Astrocyte of the hippocampus (primary cell): Measurements from ENCODE around the gene TRMT10B.
"Not testable (repeated sequence)": the region's sequence is repeated elsewhere in the genome, so short reads cannot be mapped to it uniquely, and the experiment has no call there.

ENCODE experiments used
- DNase-seq: peaks from one replicate; pipeline ENCODE4 v3.0.0; 2011; ENCODE audit warnings: low read depth, low spot score

Gene TRMT10B

DNA sequence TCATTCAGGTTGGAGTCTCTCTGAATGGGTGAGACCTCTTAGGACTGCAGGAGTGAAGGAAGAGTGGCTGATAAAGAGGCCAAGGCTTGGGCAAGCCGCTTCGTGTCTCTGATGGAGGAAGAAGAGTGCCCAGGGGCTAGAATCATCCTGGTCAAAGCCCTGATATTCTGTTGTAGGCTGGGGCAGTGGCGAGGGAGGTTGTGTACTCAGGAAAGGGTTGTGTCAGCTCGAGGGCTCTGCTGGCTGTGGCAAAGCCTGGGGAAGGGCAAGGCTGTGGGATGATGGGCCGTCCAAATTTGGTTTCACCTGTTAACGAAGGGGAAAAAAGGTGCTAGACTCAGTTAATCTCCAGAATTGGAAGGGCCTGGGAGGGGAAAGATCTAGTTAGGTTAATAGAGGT lies 2.4 kb upstream of the TRMT10B start:
- no peak for DNase-seq

DNA sequence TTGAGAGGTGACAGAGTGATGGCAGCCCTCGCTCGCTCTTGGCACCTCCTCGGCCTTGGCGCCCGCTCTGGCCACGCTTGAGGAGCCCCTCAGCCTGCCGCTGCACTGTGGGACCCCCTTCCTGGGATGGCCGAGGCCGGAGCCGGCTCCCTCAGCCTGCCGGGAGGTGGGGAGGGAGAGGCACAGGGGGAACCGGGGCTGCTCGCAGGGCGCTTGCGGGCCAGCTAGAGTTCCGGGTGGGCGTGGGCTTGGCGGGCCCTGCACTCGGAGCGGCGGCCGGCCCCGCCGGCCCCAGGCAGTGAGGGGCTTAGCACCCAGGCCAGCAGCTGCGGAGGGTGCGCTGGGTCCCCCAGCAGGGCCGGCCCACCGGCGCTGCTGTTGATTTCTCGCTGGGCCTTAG lies 1.9 kb upstream of the TRMT10B start:
- not testable (repeated sequence) for DNase-seq

DNA sequence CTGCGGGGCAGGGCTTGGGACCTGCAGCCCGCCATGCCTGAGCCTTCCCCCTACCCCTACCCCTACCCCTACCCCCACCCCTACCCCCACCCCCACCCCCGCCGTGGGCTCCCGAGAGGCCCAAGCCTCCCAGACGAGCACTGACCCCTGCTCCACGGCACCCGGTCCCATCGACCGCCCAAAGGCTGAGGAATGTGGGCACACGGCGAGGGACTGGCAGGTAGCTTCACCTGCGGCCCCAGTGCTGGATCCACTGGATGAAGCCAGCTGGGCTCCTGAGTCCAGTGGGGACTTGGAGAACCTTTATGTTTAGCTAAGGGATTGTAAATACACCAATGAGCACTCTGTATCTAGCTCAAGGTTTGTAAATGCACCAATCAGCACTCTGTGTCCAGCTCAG lies 1.5 kb upstream of the TRMT10B start:
- not testable (repeated sequence) for DNase-seq

DNA sequence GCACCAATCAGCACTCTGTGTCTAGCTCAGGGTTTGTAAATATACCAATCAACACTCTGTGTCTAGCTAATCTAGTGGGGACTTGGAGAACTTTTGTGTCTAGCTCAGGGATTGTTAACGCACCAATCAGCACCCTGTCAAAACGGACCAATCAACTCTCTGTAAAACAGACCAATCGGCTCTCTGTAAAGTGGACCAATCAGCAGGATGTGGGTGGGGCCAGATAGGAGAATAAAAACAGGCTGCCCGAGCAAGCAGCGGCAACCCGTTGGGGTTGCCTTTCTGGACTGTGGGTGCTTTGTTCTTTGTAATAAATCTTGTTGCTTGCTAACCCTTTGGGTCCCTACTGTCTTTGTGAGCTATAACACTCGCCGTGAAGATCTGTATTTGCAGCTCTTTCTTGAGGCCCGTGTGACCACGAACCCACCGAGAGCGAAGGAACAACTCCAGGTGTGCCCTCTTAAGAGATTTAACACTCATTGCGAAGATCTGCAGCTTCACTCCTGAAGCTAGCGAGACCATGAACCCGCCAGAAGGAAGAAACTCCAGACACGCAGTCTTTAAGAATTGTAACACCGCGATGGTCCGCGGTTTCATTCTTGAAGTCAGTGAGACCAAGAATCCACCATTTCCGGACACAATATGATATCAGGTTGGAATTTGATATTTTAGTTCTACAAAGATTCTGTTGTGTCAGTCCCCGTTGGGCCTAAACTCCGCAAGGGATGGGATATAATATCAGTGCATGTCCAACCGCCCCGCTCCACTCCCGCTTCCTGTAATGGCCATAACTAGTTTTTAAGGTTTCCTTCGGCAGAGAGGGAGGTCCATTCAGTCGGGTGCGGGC lies 740 bp upstream of the TRMT10B start:
- no peak for DNase-seq

GRCh38 chr9:37758747-37759146 lies 5.1 kb downstream of the TRMT10B start:
- DNase-seq = no peak

GRCh38 chr9:37760416-37761161 lies 7.0 kb downstream of the TRMT10B start:
- peak; percentile 37 for DNase-seq

GRCh38 chr9:37761511-37761910 lies 7.9 kb downstream of the TRMT10B start:
- peak; percentile 67 for DNase-seq

DNA sequence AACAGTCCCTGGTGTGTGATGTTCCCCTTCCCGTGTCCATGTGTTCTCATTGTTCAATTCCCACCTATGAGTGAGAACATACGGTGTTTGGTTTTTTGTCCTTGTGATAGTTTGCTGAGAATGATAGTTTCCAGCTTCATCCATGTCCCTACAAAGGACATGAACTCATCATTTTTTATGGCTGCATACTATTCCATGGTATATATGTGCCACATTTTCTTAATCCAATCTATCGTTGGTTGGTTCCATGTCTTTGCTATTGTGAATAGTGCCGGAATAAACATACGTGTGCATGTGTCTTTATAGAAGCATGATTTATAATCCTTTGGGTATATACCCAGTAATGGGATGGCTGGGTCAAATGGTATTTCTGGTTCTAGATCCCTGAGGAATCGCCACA lies 11.7 kb downstream of the TRMT10B start:
- DNase-seq = not testable (repeated sequence)

- DNase-seq = no peak
Observed at GRCh38 chr9:37769306-37769705, 15.7 kb downstream of the TRMT10B start.

DNA sequence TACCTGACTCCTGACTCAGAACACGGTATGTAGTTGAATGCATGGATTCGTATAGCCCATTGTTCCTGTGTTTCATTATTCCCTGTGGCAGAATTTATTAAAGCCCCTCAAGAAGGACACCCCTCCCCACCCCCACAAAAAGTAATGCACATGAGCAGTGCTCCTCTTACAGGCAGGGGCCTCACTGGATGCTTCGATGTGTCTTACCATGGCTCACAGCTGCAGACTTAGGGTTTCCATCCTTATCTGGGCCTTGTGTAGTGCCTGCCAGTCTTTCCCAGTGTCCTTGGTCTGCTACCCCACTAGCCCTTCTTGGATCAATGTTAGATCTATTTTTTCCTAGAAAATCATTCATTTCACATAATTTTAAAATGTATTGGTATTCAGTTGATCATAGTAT lies 16.4 kb downstream of the TRMT10B start:
- DNase-seq = no peak

- no peak for DNase-seq
Observed at GRCh38 chr9:37775216-37775919, 21.8 kb downstream of the TRMT10B start.

DNA sequence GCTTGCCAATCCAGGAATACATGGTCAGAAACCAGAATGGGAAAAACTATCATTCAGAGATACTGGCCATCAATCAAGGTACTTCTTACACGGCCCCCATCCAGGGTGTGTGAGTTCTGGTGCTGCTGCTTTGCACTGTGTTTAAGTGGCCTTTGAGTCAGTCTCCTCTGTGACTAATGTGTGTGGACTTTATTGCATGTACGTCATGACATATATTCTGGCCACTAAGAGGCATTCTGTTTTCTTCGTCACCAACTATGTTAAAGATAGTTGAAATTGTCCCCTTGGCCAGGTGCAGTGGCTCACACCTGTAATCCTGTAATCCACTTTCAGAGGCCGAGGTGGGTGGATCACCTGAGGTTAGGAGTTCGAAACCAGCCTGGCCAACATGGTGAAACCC lies 22.7 kb downstream of the TRMT10B start:
- peak; percentile 18 for DNase-seq

- DNase-seq = no peak
Observed at GRCh38 chr9:37778534-37778933, 24.9 kb downstream of the TRMT10B start.

DNA sequence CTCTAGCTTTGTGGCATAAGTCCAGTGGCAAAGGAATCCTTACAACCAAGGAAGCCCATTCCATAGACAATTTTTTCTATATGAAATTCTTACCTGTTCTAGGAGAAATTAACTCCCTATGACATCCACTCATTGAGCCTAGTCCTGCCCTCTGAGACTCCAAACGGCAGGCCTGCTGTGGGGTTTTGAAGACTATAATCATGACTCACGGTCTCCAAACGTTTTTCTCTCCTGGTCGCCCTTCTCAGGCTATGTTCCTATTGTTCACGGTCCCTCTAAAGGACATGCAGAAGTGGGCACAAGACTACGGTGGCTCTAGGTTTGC lies 30.6 kb downstream of the TRMT10B start:
- no peak for DNase-seq

GRCh38 chr9:37784616-37785483 lies 31.2 kb downstream of the TRMT10B start, which contains the start of gene EXOSC3:
TSS of gene EXOSC3 (minus strand) at chr9:37785064. CDS start at chr9:37785044, 20 bp downstream.
- peak; percentile 95 for DNase-seq

DNA sequence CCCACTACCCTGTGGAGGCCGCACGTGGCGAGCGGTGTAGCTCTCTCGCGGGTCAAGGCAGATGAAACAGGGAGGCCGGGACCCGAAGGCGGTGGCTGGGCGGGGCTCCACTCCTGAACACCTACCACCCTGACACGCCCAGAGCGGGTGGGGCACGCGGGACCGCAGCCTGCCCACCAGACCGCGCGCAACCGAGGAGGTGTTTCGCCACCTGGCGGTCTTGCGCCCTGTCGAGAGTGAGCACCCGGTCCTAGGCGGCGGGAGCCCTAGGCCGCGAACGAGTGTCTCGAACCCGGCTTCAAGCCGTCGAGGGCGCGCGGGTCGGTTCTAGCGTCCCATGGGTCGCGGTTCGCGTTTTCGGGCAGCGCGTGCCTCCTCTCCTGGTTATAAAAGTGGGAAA lies 33.5 kb downstream of the TRMT10B start:
- no peak for DNase-seq

DNA sequence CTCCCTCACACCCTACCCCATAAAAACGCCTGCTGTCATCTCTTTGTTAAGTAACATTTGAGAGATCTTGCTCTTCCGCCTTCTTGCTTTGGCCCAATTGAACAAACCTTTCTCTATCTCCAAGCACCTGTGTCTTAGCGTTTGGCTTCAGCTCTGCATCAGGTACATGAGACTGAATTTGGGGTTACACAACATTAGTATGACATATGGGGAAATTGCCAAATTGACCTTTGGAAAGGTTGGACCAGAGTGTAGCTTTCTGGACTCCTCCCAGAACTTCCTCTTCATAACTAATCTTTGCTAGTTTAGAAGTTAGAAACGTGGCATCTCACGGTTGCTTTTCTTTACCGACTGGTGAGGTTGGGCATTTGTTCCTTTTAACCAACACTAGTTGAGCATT lies 34.7 kb downstream of the TRMT10B start:
- DNase-seq = no peak

DNA sequence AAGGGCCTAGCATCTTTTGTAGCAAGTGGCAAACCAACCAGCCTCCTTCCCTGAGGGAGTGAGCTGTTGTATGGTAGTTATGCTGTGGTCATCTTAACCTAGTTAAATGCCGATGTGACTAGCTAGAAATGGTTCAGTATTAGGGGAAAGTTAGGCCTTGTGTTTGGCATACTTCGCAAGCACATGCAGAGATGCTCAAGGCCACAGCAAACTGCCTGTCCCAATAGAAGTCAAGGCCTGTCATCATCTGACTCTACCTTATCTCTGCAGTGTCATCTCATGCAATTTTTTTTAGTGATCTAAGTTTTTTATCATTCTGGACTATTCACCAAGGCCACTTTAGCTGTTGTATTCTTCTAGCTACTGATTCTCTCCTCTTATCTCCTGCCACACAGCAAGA lies 36.5 kb downstream of the TRMT10B start:
- DNase-seq = no peak

GRCh38 chr9:37792122-37792521 lies 38.5 kb downstream of the TRMT10B start:
- no peak for DNase-seq

DNA sequence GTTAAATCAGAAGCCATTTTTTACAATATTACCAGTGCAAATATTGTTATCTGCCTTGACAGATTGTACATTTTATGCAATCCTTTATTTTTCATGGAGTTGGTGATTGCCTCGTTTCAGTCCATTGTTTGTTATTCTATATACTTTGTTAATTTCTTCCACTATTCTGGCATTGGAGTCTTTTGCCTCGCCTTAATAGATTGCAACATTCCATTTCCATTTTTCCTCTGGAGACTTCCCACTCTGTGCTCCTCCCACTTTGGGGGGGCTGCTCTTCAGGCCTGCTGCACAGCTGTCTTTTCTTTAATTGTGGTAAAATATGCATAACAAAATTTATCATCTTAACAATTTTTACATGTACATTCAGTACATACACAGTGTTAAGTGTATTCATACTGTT lies 42.6 kb downstream of the TRMT10B start:
- DNase-seq = no peak

DNA sequence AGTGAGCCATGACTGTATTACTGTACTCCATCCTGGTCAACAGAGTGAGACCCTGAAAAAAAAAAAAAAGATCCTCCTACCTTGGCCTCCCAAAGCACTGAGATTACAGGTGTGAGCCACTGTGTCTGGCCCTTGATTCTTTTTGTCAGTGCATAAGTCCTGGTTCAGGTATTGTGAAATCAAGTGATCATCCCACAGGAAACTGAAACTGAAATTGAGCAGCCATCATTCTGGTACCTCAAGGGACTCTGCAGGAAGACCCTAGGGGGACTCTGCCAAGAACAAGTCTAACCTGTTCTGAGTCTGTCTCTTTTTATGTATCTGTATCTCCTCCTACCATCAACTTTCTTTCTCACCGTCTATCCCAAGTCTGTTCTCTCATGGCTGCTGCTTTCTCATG lies 45.1 kb downstream of the TRMT10B start:
- DNase-seq = no peak
